Amygdala (tissue), 56 donors: ENCODE data around the gene SIRT2.
"Not testable (repeated sequence)": the region's sequence is repeated elsewhere in the genome, so short reads cannot be mapped to it uniquely, and the experiment has no call there.

Source experiments
- DNase-seq, 56 donors: peaks; one replicate each; lab custom pipeline; 2025; lab: John Stamatoyannopoulos, UW

SIRT2 gene

GRCh38 chr19:38899447-38900201 lies at the start of gene SIRT2, which contains the start of gene NFKBIB:
Gene SIRT2 (minus strand): TSS chr19:38899618. CDS start chr19:38899521, 97 bp downstream.
Gene NFKBIB (plus strand): TSS chr19:38899969. CDS start chr19:38900033, 64 bp downstream.
- peak; percentile 75 to 100 (median 100) for DNase-seq

GRCh38 chr19:38946229-38947010 lies 47.0 kb upstream of the SIRT2 start:
- no peak for DNase-seq

GRCh38 chr19:38945562-38946228 lies 46.3 kb upstream of the SIRT2 start:
- DNase-seq, result peak in 1 of 56 donors; percentile 9

- peak in 1 of 56 donors; percentile 10 for DNase-seq
Observed at GRCh38 chr19:38944981-38945506, 45.6 kb upstream of the SIRT2 start.

GRCh38 chr19:38942471-38943181 lies 43.2 kb upstream of the SIRT2 start:
- DNase-seq, result no peak

- DNase-seq, result no peak
Observed at GRCh38 chr19:38941979-38942378, 42.6 kb upstream of the SIRT2 start.

GRCh38 chr19:38941466-38941865 lies 42.0 kb upstream of the SIRT2 start:
- not testable (repeated sequence) for DNase-seq

- no peak for DNase-seq
Observed at GRCh38 chr19:38939957-38940356, 40.5 kb upstream of the SIRT2 start.

- DNase-seq, result no peak
Observed at GRCh38 chr19:38933544-38933943, 34.1 kb upstream of the SIRT2 start.

- no peak for DNase-seq
Observed at GRCh38 chr19:38932425-38933179, 33.2 kb upstream of the SIRT2 start.

GRCh38 chr19:38931521-38931793 lies 32.0 kb upstream of the SIRT2 start:
- no peak for DNase-seq

GRCh38 chr19:38930776-38931520 lies 31.5 kb upstream of the SIRT2 start, which contains the start of gene MRPS12:
Gene MRPS12 (plus strand): TSS chr19:38930944. CDS start chr19:38931295, 351 bp downstream.
- DNase-seq, result peak in 45 of 56 donors; percentile 92 to 99 (median 98)

GRCh38 chr19:38929929-38930775 lies 30.7 kb upstream of the SIRT2 start, which contains the start of gene SARS2:
Gene SARS2 (minus strand): TSS chr19:38930763. CDS start chr19:38930736, 27 bp downstream.
- DNase-seq, result peak; percentile 78 to 100 (median 94)

- DNase-seq, result no peak
Observed at GRCh38 chr19:38928391-38929001, 29.1 kb upstream of the SIRT2 start.

- no peak for DNase-seq
Observed at GRCh38 chr19:38924388-38924787, 25.0 kb upstream of the SIRT2 start.

- no peak for DNase-seq
Observed at GRCh38 chr19:38922482-38922881, 23.1 kb upstream of the SIRT2 start.
